Measurements from ENCODE around the gene IGSF3.
"Not testable (repeated sequence)": the region's sequence is repeated elsewhere in the genome, so short reads cannot be mapped to it uniquely, and the experiment has no call there.

IGSF3 gene

DNA sequence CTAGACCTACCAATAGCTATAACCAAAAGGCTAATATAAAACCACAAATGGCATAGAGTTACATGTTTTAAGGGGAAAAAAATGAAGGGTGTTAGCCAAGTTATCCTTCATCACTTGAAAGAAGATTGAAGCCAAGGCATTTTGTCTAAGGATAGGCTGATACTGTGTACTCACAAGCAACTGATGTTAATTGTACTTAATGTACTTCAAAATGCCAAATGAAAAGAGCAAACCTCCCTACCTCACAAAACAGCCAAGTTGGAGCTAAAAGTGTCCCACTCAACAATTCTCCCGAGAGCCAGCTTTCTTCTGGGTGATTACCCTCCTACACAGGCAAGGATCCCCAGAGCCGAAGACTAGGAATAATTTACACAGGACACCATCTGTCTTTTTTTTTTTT, 4.4 kb upstream of the IGSF3 start:
- Histone ChIP-seq H3K4me1 (ENCODE audit: control insufficient read depth, low read depth, low read length) (no peaks in the 10 kb centered on the region), H3K4me3 (ENCODE audit: low read length) (no peak overlapping the region), H3K36me3 (ENCODE audit: control insufficient read depth, low read depth, low read length) (no peaks in the 10 kb centered on the region), H3K27me3 (ENCODE audit: control insufficient read depth, insufficient read depth, low read length) (peaks cover 2% of the 10 kb centered on the region), H3K27ac (ENCODE audit: low read length) (no peak overlapping the region), H3K9me3 (ENCODE audit: control insufficient read depth, low read depth, low read length) (no peaks in the 10 kb centered on the region), H3K9ac (ENCODE audit: low read length) (no peak overlapping the region)

DNA sequence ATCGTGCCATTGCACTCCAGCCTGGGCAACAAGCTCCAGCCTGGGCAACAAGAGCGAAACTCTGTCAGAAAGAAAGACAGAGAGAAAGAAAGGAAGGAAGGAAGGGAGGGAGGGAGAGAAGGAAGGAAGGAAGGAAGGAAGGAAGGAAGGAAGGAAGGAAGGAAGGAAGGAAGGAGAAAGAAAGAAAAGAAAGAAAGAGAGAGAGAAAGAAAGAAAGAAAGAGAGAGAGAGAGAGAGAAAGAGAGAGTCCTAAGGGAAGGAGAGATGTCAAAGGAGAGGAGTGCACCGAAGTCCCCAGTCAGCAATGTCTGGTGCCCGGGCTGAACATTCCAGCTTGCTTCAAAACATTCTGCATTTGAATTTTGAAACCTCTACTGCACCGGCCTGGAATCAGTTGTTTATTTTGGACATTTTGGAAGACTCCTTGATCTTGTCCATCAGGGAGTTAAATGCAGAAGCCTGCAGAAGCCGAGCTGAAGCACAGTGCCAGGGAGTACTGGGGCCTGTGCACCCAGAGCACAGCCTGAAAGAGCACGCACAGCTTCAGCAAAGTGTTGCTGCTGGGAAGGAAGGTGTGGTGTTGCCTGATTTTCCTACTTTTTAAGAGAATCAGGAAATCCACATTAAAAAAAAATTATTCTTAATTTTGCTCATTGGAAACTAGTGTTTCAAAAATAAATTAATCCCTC, 3.7 kb upstream of the IGSF3 start:
- H3K9ac ChIP-seq (ENCODE audit: low read length), result no peak overlapping the region
- H3K27me3 ChIP-seq (ENCODE audit: control insufficient read depth, insufficient read depth, low read length), result peaks cover 9% of the 10 kb centered on the region
- H3K27ac ChIP-seq (ENCODE audit: low read length), result no peak overlapping the region
- H3K36me3 ChIP-seq (ENCODE audit: control insufficient read depth, low read depth, low read length), result no peaks in the 10 kb centered on the region
- H3K4me1 ChIP-seq (ENCODE audit: control insufficient read depth, low read depth, low read length), result peaks cover 3% of the 10 kb centered on the region
- no peak overlapping the region for H3K4me3 ChIP-seq (ENCODE audit: low read length)
- no peaks in the 10 kb centered on the region for H3K9me3 ChIP-seq (ENCODE audit: control insufficient read depth, low read depth, low read length)

DNA sequence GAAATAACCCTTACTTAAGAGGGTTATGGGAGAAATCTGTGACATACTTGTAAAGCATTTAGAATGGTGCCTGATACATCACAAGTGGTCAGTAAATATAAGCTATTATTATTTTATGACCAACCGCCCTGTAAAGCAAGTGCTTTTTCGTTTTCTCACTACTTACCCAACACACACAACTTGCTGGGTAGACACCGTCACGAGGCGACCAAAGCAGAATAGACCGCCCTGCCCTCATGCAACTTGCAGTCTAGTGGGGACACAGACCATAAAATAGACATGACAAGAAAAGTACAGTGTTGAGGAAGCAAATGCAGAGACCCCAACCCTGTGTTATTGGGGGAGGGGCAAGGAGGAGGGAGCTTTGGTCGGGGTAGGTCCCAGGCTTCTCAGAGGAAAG, 744 bp upstream of the IGSF3 start:
- no peaks in the 10 kb centered on the region for H3K9me3 ChIP-seq (ENCODE audit: control insufficient read depth, low read depth, low read length)
- H3K36me3 ChIP-seq (ENCODE audit: control insufficient read depth, low read depth, low read length), result peaks cover 4% of the 10 kb centered on the region
- H3K27me3 ChIP-seq (ENCODE audit: control insufficient read depth, insufficient read depth, low read length), result peaks cover 18% of the 10 kb centered on the region
- H3K9ac ChIP-seq (ENCODE audit: low read length), result no peak overlapping the region
- peak overlapping the region; percentile 82 for H3K4me3 ChIP-seq (ENCODE audit: low read length)
- H3K27ac ChIP-seq (ENCODE audit: low read length), result no peak overlapping the region
- peaks cover 18% of the 10 kb centered on the region for H3K4me1 ChIP-seq (ENCODE audit: control insufficient read depth, low read depth, low read length)

DNA sequence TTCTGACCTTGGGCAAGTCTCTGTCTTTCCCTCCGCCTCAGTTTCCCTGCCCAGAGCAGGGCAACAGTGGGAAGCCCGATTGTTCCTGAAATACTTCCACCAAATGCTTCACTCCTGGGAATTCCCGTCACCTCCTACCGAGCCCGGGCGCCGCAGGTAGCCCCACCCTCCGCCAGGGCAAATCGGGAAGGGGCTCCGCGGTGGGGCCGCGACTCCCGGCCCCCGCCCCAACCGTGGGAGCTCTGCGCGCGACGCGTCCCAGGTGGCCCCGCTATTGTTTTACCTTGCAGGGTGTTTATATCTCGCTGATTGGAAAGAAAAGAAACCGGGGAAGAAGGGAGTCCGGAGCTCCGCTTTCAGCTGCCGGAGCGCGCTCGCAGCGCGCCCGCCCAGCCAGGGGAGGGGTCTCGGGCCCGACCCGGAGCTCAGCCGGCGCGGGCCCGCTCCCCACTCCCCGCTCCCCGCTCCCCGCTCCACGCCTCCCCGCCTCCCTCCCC, 407 bp downstream of the IGSF3 start:
- H3K9ac ChIP-seq (ENCODE audit: low read length), result peak overlapping the region; percentile 14
- H3K4me1 ChIP-seq (ENCODE audit: control insufficient read depth, low read depth, low read length), result peaks cover 18% of the 10 kb centered on the region
- peak overlapping the region; percentile 82 for H3K4me3 ChIP-seq (ENCODE audit: low read length)
- peaks cover 18% of the 10 kb centered on the region for H3K27me3 ChIP-seq (ENCODE audit: control insufficient read depth, insufficient read depth, low read length)
- no peaks in the 10 kb centered on the region for H3K9me3 ChIP-seq (ENCODE audit: control insufficient read depth, low read depth, low read length)
- H3K27ac ChIP-seq (ENCODE audit: low read length), result no peak overlapping the region
- peaks cover 4% of the 10 kb centered on the region for H3K36me3 ChIP-seq (ENCODE audit: control insufficient read depth, low read depth, low read length)

DNA sequence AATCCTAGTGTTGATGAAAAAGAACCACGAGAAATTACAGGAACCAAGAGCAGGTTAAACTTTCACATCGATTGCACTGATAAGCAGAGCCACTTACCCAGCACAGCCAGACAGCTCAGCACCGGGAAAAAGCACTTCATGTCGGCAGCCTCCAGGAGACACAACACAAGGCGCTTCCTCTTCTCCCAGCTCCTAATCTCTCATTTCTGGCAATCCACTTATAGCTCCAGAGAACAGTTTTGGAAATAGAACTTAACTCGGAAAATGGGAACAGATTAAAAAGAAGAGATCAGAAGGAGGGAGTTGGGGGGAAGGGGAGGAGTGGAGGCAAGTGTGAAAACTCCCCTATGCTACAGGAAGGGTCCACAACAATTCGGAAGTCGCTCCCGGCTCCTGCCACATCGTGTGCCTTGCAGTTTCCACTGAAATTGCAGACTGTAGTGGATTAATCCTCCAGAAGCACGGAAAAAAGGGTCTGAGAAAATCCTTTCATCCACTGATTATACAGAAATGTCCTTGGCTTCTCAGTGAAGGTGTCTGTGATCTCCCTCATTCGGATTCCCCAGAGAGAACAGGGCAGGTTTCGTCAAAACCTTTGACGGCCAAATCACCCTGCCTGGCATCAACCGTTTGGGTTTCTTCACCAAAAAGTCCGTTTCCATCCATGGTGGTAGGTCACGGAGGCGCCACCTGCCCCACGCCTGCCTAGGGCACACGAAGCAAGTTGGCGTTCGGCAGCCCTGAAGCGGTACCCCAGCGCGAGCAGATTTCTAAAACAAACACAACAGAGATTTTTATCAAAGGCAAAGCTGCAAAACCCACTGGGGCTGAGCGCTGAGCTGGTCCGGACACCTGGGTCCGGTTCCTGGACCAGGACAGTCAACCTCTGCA, 1.1 kb downstream of the IGSF3 start:
- H3K36me3 ChIP-seq (ENCODE audit: control insufficient read depth, low read depth, low read length), result peaks cover 4% of the 10 kb centered on the region
- peaks cover 18% of the 10 kb centered on the region for H3K4me1 ChIP-seq (ENCODE audit: control insufficient read depth, low read depth, low read length)
- no peak overlapping the region for H3K27ac ChIP-seq (ENCODE audit: low read length)
- H3K4me3 ChIP-seq (ENCODE audit: low read length), result peak overlapping the region; percentile 82
- H3K9me3 ChIP-seq (ENCODE audit: control insufficient read depth, low read depth, low read length), result no peaks in the 10 kb centered on the region
- peaks cover 18% of the 10 kb centered on the region for H3K27me3 ChIP-seq (ENCODE audit: control insufficient read depth, insufficient read depth, low read length)
- peak overlapping the region; percentile 14 for H3K9ac ChIP-seq (ENCODE audit: low read length)

DNA sequence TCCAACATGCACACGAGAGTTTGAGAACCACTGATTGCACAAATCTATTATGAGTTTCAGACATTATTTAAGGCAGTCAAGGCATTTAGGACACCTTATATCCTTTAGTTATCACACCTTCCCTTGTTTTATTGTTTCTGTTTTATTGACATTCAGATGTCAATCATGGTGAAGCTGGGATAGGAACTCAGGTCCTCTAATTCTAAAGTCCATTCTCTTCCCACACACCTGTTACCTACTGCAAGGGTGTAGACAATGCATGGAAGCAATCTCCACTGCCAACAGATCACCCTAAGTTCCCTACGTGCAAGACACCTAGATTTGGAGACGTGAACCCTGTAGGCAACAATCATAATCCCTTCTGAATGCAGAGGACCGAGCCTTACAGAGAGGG, 2.6 kb downstream of the IGSF3 start:
- Histone ChIP-seq H3K9ac (ENCODE audit: low read length) (no peak overlapping the region), H3K27me3 (ENCODE audit: control insufficient read depth, insufficient read depth, low read length) (peaks cover 18% of the 10 kb centered on the region), H3K36me3 (ENCODE audit: control insufficient read depth, low read depth, low read length) (peaks cover 4% of the 10 kb centered on the region), H3K27ac (ENCODE audit: low read length) (no peak overlapping the region), H3K4me1 (ENCODE audit: control insufficient read depth, low read depth, low read length) (peaks cover 18% of the 10 kb centered on the region), H3K4me3 (ENCODE audit: low read length) (no peak overlapping the region), H3K9me3 (ENCODE audit: control insufficient read depth, low read depth, low read length) (no peaks in the 10 kb centered on the region)

DNA sequence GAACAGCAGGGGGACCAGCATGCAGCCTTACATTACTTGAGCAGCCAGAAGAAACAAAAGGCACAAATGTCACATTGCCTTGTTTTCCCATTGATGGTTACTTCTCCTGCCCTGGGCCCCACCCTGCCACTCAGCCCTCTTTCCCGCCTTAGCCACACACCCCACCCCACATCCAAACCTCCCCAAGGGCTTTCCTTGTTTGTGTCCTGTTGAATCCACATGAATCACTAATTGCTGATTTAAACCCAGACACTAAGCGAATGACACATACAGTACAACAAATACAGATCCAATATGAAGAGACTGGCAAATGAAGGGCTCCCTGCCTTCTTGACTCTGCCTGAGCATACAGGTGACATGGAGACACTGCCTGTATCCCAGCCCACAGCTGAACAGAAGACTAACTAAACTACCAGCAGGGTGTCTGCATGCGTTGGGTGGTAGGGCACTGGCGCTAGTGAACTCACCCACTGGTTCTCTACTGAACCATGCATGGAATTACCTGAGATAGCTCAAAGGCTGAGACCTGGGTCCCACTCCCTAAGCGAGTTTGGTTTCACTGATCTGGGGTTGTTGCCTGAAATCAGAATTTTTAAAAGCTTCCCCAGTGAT, 3.1 kb downstream of the IGSF3 start:
- Histone ChIP-seq H3K9ac (ENCODE audit: low read length) (no peak overlapping the region), H3K4me3 (ENCODE audit: low read length) (no peak overlapping the region), H3K36me3 (ENCODE audit: control insufficient read depth, low read depth, low read length) (peaks cover 4% of the 10 kb centered on the region), H3K27ac (ENCODE audit: low read length) (no peak overlapping the region), H3K9me3 (ENCODE audit: control insufficient read depth, low read depth, low read length) (no peaks in the 10 kb centered on the region), H3K27me3 (ENCODE audit: control insufficient read depth, insufficient read depth, low read length) (peaks cover 18% of the 10 kb centered on the region), H3K4me1 (ENCODE audit: control insufficient read depth, low read depth, low read length) (peaks cover 18% of the 10 kb centered on the region)

DNA sequence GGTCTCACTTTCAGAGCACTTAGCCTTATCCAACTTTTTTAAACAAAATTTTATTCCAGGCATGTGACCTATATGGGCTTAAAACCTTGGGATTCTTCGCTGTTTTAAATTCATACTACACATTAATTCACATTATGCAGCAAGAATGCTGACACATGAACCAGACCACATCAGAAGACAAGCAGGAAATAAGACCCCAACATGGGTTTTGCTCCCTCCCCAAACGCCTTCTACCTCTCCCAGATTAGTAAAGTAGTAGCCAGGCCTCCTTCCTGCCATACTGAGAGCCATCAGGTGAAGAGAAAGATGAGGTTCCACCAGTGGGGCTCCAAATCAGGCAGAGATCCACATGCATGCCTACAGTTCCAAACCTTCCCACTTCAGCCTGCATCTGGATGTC, 3.7 kb downstream of the IGSF3 start:
- Histone ChIP-seq H3K9me3 (ENCODE audit: control insufficient read depth, low read depth, low read length) (no peaks in the 10 kb centered on the region), H3K27ac (ENCODE audit: low read length) (no peak overlapping the region), H3K36me3 (ENCODE audit: control insufficient read depth, low read depth, low read length) (peaks cover 4% of the 10 kb centered on the region), H3K9ac (ENCODE audit: low read length) (no peak overlapping the region), H3K4me3 (ENCODE audit: low read length) (no peak overlapping the region), H3K27me3 (ENCODE audit: control insufficient read depth, insufficient read depth, low read length) (peaks cover 18% of the 10 kb centered on the region), H3K4me1 (ENCODE audit: control insufficient read depth, low read depth, low read length) (peaks cover 18% of the 10 kb centered on the region)

DNA sequence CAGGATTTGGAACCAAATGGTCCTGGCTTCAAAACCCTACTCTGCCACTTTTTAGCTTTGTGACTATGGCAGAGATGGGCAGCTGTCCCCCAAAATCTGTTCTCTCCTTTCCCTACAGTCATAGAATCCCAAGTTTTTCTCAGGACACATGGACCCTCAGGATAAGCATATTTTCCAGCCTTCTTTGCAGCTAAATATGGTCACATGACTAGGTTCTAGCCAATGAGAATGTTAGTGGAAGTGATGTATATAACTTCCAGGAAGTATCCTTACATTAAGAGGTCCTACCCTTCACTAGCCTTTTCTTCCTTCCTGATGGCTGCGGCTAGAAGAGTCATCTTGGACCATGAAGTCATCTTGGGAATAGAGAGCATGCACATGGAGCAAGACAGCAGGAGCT, 5.9 kb downstream of the IGSF3 start:
- Histone ChIP-seq H3K4me3 (ENCODE audit: low read length) (no peak overlapping the region), H3K4me1 (ENCODE audit: control insufficient read depth, low read depth, low read length) (peaks cover 18% of the 10 kb centered on the region), H3K9ac (ENCODE audit: low read length) (no peak overlapping the region), H3K36me3 (ENCODE audit: control insufficient read depth, low read depth, low read length) (peaks cover 4% of the 10 kb centered on the region), H3K27ac (ENCODE audit: low read length) (no peak overlapping the region), H3K9me3 (ENCODE audit: control insufficient read depth, low read depth, low read length) (no peaks in the 10 kb centered on the region), H3K27me3 (ENCODE audit: control insufficient read depth, insufficient read depth, low read length) (peaks cover 13% of the 10 kb centered on the region)

DNA sequence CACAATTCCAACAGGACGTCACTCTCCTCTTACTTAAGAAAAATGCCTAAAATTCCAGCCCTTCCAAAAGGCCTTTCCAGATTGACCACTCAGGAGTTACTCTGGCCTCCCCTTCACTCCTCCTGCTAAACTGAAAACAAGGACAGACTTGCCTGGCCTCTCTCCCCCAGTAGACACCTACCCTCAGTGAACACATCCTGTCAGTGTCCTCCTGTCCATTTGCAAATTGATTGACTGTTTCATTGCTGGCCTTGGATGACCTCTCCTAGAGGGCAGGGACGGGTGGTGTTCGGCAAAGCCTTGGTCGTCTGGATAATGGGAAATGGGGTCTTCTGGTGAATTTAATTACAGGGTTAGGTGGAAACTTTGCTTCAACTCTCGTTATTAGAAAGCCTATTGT, 8.9 kb downstream of the IGSF3 start:
- not testable (repeated sequence) for H3K4me3 ChIP-seq (ENCODE audit: low read length); H3K27me3 ChIP-seq (ENCODE audit: control insufficient read depth, insufficient read depth, low read length); H3K4me1 ChIP-seq (ENCODE audit: control insufficient read depth, low read depth, low read length); H3K9ac ChIP-seq (ENCODE audit: low read length); H3K9me3 ChIP-seq (ENCODE audit: control insufficient read depth, low read depth, low read length); H3K27ac ChIP-seq (ENCODE audit: low read length); H3K36me3 ChIP-seq (ENCODE audit: control insufficient read depth, low read depth, low read length)

DNA sequence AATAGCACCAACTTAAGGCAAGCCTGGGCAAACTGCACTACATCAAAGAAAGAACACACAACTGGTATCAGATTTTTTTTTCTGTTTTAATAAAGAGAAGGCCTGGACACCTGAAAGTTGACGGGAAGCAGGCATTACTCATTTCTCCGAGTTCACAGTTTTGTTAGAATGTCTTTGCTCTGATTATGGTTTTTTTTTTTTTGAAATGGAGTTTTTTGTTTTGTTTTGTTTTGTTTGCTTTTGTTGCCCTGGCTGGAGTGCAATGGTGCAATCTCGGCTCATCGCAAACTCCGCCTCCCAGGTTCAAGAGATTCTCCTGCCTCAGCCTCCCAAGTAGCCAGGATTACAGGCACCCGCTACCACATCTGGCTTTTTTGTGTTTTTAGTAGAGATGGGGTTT, 9.7 kb downstream of the IGSF3 start:
- H3K4me3 ChIP-seq (ENCODE audit: low read length); H3K27ac ChIP-seq (ENCODE audit: low read length); H3K27me3 ChIP-seq (ENCODE audit: control insufficient read depth, insufficient read depth, low read length); H3K36me3 ChIP-seq (ENCODE audit: control insufficient read depth, low read depth, low read length); H3K9ac ChIP-seq (ENCODE audit: low read length); H3K4me1 ChIP-seq (ENCODE audit: control insufficient read depth, low read depth, low read length); H3K9me3 ChIP-seq (ENCODE audit: control insufficient read depth, low read depth, low read length): not testable (repeated sequence)

Data from iPS-18a (cell line).